WTC11 (cell line): ENCODE results near the gene COX10. TPM values are rescaled to one million over a fixed set of nuclear protein-coding genes. Genes with fewer than 3 reads are reported as not detected.

Experiments
- ATAC-seq: fragments of 200-7000 bp; cut with Tn5 transposase; 2 replicates; pipeline ENCODE4 v1.10.0; 2021; ENCODE audit warnings: mild to moderate bottlenecking, moderate library complexity
- Bru-seq: library from RNA; stranded (reverse); fragments of 400-500 nt; gene quantifications from one replicate; lab custom pipeline; 2021; lab: Mats Ljungman, UMichigan
- CTCF ChIA-PET: fragments of 300-600 bp; sonication (Branson Sonifier 250); formaldehyde crosslinking; loops from one replicate; lab custom pipeline; 2021; ENCODE audit warnings: antibody characterized with exemption; lab: Charles Lee
- POLR2A ChIA-PET: fragments of 350-600 bp; sonication (Branson Sonifier 250); formaldehyde crosslinking; loops from one replicate; lab custom pipeline; 2021; ENCODE audit warnings: antibody characterized with exemption; lab: Charles Lee
- DNase-seq: peaks from one replicate; pipeline ENCODE4 v3.0.0; 2021; ENCODE audit warnings: low spot score
- H3K27ac Mint-ChIP-seq: 2 replicates; pipeline ENCODE4 v1.8.0; 2021; ENCODE audit warnings: mixed read lengths
- H3K27me3 Mint-ChIP-seq: 2 replicates; pipeline ENCODE4 v1.8.0; 2021; ENCODE audit warnings: low read depth, mild to moderate bottlenecking, moderate library complexity, mixed read lengths
- H3K36me3 Mint-ChIP-seq: 2 replicates; pipeline ENCODE4 v1.8.0; 2021; ENCODE audit warnings: mixed read lengths
- H3K4me1 Mint-ChIP-seq: 2 replicates; pipeline ENCODE4 v1.8.0; 2022; ENCODE audit warnings: mixed read lengths
- H3K4me3 Mint-ChIP-seq: 2 replicates; pipeline ENCODE4 v1.8.0; 2021; ENCODE audit warnings: mild to moderate bottlenecking, moderate library complexity, mixed read lengths
- H3K9me3 Mint-ChIP-seq: 2 replicates; pipeline ENCODE4 v1.8.0; 2021; ENCODE audit warnings: mixed read lengths
- CBFB ChIP-seq: sonication (generic); formaldehyde crosslinking; IDR thresholded peaks from 2 replicates; pipeline ENCODE4 v1.8.1; 2022; ENCODE audit warnings: mild to moderate bottlenecking, low read depth, missing genetic modification reagents
- CREM ChIP-seq: sonication (generic); formaldehyde crosslinking; IDR thresholded peaks from 2 replicates; pipeline ENCODE4 v1.8.1; 2022; ENCODE audit warnings: mild to moderate bottlenecking, missing genetic modification reagents, moderate library complexity
- E2F5 ChIP-seq: sonication (generic); formaldehyde crosslinking; IDR thresholded peaks from 2 replicates; pipeline ENCODE4 v1.8.1; 2022; ENCODE audit warnings: mild to moderate bottlenecking, moderate library complexity, missing genetic modification reagents
- EMX1 ChIP-seq: fragments of 250-450 bp; sonication (Bioruptor Pico); IDR thresholded peaks from 2 replicates; pipeline ENCODE4 v1.8.0; 2021; ENCODE audit warnings: mild to moderate bottlenecking
- FOXK1 ChIP-seq: sonication (generic); formaldehyde crosslinking; IDR thresholded peaks from 2 replicates; pipeline ENCODE4 v1.8.0; 2022; ENCODE audit warnings: mild to moderate bottlenecking, moderate library complexity, missing genetic modification reagents
- HMGXB4 ChIP-seq: sonication (generic); formaldehyde crosslinking; IDR thresholded peaks from 2 replicates; pipeline ENCODE4 v1.8.1; 2023; ENCODE audit warnings: mild to moderate bottlenecking, moderate library complexity, missing genetic modification reagents
- NFE2L1 ChIP-seq: sonication (generic); formaldehyde crosslinking; IDR thresholded peaks from 2 replicates; pipeline ENCODE4 v1.8.1; 2023; ENCODE audit warnings: missing genetic modification reagents
- NR2C2 ChIP-seq: sonication (generic); formaldehyde crosslinking; IDR thresholded peaks from 2 replicates; pipeline ENCODE4 v1.8.0; 2022; ENCODE audit warnings: mild to moderate bottlenecking, missing genetic modification reagents
- RORB ChIP-seq: fragments of 250-450 bp; sonication (Bioruptor Pico); IDR thresholded peaks from 2 replicates; pipeline ENCODE4 v1.9.0; 2021; ENCODE audit warnings: mild to moderate bottlenecking
- SP1 ChIP-seq: sonication (generic); formaldehyde crosslinking; conservative IDR thresholded peaks from 2 replicates; pipeline ENCODE4 v1.8.1; 2022; ENCODE audit warnings: missing genetic modification reagents
- TEAD1 ChIP-seq: sonication (generic); formaldehyde crosslinking; IDR thresholded peaks from 2 replicates; pipeline ENCODE4 v1.8.0; 2022; ENCODE audit warnings: mild to moderate bottlenecking, missing genetic modification reagents
- TEAD4 ChIP-seq: sonication (generic); formaldehyde crosslinking; IDR thresholded peaks from 2 replicates; pipeline ENCODE4 v1.8.0; 2022; ENCODE audit warnings: mild to moderate bottlenecking, missing genetic modification reagents
- ZNF138 ChIP-seq: sonication (generic); formaldehyde crosslinking; conservative IDR thresholded peaks from 2 replicates; pipeline ENCODE4 v1.8.1; 2022; ENCODE audit warnings: mild to moderate bottlenecking, moderate library complexity, missing genetic modification reagents
- ZNF263 ChIP-seq: sonication (generic); formaldehyde crosslinking; IDR thresholded peaks from 2 replicates; pipeline ENCODE4 v1.8.1; 2022; ENCODE audit warnings: low read depth, mild to moderate bottlenecking, moderate library complexity, missing genetic modification reagents
- ZNF512 ChIP-seq: sonication (generic); formaldehyde crosslinking; IDR thresholded peaks from 2 replicates; pipeline ENCODE4 v1.8.1; 2022; ENCODE audit warnings: missing genetic modification reagents, borderline replicate concordance
- long read RNA-seq, 3 experiments: library from RNA in 1 of 3; library from capped mRNA in 1 of 3; library from polyadenylated mRNA in 1 of 3; unstranded in 2 of 3; stranded (forward) in 1 of 3; transcript quantifications; one replicate each; pipeline ENCODE4 v2.0.0, GENCODE V29; 2021
- total RNA-seq: library from RNA; stranded (reverse); gene quantifications from 3 replicates; pipeline ENCODE4 v1.2.3, GENCODE V29; 2021
- TF ChIP-seq, protein P1 (sequence below): sonication (generic); formaldehyde crosslinking; IDR thresholded peaks from 2 replicates; pipeline ENCODE4 v1.8.1; 2022; ENCODE audit warnings: low read depth, mild to moderate bottlenecking, moderate library complexity, missing genetic modification reagents, borderline replicate concordance
- TF ChIP-seq, protein P2 (sequence below): sonication (generic); formaldehyde crosslinking; IDR thresholded peaks from 2 replicates; pipeline ENCODE4 v1.8.0; 2022; ENCODE audit warnings: mild to moderate bottlenecking, missing genetic modification reagents
- TF ChIP-seq, protein P3 (sequence below): sonication (generic); formaldehyde crosslinking; IDR thresholded peaks from 2 replicates; pipeline ENCODE4 v1.8.1; 2022; ENCODE audit warnings: mild to moderate bottlenecking, missing genetic modification reagents, moderate library complexity, borderline replicate concordance
- TF ChIP-seq, protein P4 (sequence below): fragments of 250-450 bp; sonication (Bioruptor Pico); IDR thresholded peaks from 2 replicates; pipeline ENCODE4 v1.9.0; 2021; ENCODE audit warnings: mild to moderate bottlenecking, borderline replicate concordance
- TF ChIP-seq, protein P5 (sequence below): sonication (generic); formaldehyde crosslinking; IDR thresholded peaks from 2 replicates; pipeline ENCODE4 v1.8.1; 2023; ENCODE audit warnings: mild to moderate bottlenecking, missing genetic modification reagents

The COX10 gene
- total RNA-seq (16.7 to 22.0 TPM (median 16.9 TPM) in 3 replicates), Bru-seq, nascent RNA (percentile 80 among the genes with signal in this experiment)
- long read RNA-seq, experiment 1, transcript COX10-201 (7 exons, 2,873 nt) = major isoform, 159 of 183 reads
- long read RNA-seq, experiment 1, partial matches to known transcripts = 3 of 183 reads
- long read RNA-seq, experiment 1, other reads (novel, unspliced or antisense) = 19 of 183 reads
- long read RNA-seq, experiment 2, transcript COX10-201 (7 exons, 2,873 nt) = major isoform, 12 of 27 reads
- long read RNA-seq, experiment 2, partial matches to known transcripts = 2 of 27 reads
- long read RNA-seq, experiment 2, other reads (novel, unspliced or antisense) = 13 of 27 reads
- long read RNA-seq, experiment 3, transcript COX10-201 (7 exons, 2,873 nt) = major isoform, 13 of 29 reads
- long read RNA-seq, experiment 3, transcript COX10-202 (3 exons, 875 nt) = minor isoform, 6 of 29 reads
- long read RNA-seq, experiment 3, partial matches to known transcripts = 1 of 29 reads
- long read RNA-seq, experiment 3, other reads (novel, unspliced or antisense) = 9 of 29 reads

DNA sequence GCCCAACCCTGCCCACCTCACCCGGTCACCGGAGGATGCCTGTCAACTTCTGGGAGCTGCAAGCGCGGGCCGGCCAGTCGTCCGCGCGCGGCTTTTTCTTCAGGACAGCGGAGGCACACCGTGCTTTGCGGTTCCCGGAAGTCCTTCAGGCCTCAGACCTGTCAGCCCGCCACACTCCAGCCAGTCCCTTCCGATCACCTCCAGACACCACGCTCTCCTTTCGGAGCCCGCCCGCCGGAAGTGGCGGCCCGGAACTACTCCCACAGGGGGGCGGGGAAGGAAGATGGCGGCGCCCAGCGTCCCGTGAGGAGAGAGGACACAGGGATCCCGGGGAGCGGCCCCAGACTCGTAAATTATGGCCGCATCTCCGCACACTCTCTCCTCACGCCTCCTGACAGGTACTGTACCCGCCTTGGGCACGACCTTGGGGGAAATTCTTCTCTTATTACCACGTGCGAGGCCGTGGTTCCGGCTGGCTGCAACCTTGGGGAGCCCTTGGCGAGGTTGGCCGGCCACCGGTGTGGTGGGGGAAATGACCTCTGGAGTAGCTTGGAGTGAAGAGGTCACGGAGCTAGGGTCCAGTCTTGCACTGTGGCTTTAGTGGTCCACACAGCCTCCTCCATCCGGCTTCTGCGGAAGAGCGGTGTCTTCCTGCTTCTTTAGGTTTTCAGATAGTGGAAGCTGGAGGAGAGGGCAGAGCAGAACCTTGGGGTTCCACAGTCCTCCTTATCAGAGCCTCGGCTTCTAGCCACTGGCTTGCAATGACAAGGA lies at the start of gene COX10:
COX10 (plus strand) TSS at position 254 of the 771 bp plus-strand sequence; CDS start at position 356, 102 bp downstream.
- peak; percentile 87 for DNase-seq
- Mint-ChIP-seq H3K27ac (peak within 1 kb of the TSS; percentile 97), H3K36me3 (peaks cover 21% of the 10 kb centered on the region), H3K27me3 (no peaks in the 10 kb centered on the region; the same call in 1 of the 2 replicates), H3K4me3 (peak within 1 kb of the TSS; percentile 98), H3K9me3 (peaks cover 13% of the 10 kb centered on the region), H3K4me1 (peaks cover 23% of the 10 kb centered on the region)
- CTCF ChIA-PET = interaction anchor here (1.1 kb wide), 1 partner anchor 231 kb away, joined by 3 read pairs; the partner anchor contains the start of gene HS3ST3B1
- POLR2A ChIA-PET = no interaction called here
- peak; percentile 99 for ATAC-seq
- TF ChIP-seq TEAD4 (CRISPR knock-in tag) (no peak), HMGXB4 (no peak), SP1 (CRISPR knock-in tag) (peak; percentile 87), FOXK1 (CRISPR knock-in tag) (0 out of 2 replicates have a peak, but pooled peaks have one; percentile 60), CBFB (no peak), ZNF138 (CRISPR knock-in tag) (no peak), EMX1 (0 out of 2 replicates have a peak, but pooled peaks have one; percentile 30), NFE2L1 (CRISPR knock-in tag) (no peak), ZNF263 (CRISPR knock-in tag) (no peak), RORB (CRISPR knock-in tag) (no peak), ZNF512 (CRISPR knock-in tag) (no peak), E2F5 (CRISPR knock-in tag) (no peak), TEAD1 (no peak), CREM (CRISPR knock-in tag) (peak; percentile 86; the same call in 1 of the 2 replicates), NR2C2 (CRISPR knock-in tag) (0 out of 2 replicates have a peak, but pooled peaks have one; percentile 36)
- TF ChIP-seq, protein P1, sequence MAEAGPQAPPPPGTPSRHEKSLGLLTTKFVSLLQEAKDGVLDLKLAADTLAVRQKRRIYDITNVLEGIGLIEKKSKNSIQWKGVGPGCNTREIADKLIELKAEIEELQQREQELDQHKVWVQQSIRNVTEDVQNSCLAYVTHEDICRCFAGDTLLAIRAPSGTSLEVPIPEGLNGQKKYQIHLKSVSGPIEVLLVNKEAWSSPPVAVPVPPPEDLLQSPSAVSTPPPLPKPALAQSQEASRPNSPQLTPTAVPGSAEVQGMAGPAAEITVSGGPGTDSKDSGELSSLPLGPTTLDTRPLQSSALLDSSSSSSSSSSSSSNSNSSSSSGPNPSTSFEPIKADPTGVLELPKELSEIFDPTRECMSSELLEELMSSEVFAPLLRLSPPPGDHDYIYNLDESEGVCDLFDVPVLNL (CRISPR knock-in tag) = no peak
- TF ChIP-seq, protein P2, sequence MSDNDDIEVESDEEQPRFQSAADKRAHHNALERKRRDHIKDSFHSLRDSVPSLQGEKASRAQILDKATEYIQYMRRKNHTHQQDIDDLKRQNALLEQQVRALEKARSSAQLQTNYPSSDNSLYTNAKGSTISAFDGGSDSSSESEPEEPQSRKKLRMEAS = peak; percentile 86
- TF ChIP-seq, protein P3, sequence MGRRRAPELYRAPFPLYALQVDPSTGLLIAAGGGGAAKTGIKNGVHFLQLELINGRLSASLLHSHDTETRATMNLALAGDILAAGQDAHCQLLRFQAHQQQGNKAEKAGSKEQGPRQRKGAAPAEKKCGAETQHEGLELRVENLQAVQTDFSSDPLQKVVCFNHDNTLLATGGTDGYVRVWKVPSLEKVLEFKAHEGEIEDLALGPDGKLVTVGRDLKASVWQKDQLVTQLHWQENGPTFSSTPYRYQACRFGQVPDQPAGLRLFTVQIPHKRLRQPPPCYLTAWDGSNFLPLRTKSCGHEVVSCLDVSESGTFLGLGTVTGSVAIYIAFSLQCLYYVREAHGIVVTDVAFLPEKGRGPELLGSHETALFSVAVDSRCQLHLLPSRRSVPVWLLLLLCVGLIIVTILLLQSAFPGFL = no peak
- TF ChIP-seq, protein P4, sequence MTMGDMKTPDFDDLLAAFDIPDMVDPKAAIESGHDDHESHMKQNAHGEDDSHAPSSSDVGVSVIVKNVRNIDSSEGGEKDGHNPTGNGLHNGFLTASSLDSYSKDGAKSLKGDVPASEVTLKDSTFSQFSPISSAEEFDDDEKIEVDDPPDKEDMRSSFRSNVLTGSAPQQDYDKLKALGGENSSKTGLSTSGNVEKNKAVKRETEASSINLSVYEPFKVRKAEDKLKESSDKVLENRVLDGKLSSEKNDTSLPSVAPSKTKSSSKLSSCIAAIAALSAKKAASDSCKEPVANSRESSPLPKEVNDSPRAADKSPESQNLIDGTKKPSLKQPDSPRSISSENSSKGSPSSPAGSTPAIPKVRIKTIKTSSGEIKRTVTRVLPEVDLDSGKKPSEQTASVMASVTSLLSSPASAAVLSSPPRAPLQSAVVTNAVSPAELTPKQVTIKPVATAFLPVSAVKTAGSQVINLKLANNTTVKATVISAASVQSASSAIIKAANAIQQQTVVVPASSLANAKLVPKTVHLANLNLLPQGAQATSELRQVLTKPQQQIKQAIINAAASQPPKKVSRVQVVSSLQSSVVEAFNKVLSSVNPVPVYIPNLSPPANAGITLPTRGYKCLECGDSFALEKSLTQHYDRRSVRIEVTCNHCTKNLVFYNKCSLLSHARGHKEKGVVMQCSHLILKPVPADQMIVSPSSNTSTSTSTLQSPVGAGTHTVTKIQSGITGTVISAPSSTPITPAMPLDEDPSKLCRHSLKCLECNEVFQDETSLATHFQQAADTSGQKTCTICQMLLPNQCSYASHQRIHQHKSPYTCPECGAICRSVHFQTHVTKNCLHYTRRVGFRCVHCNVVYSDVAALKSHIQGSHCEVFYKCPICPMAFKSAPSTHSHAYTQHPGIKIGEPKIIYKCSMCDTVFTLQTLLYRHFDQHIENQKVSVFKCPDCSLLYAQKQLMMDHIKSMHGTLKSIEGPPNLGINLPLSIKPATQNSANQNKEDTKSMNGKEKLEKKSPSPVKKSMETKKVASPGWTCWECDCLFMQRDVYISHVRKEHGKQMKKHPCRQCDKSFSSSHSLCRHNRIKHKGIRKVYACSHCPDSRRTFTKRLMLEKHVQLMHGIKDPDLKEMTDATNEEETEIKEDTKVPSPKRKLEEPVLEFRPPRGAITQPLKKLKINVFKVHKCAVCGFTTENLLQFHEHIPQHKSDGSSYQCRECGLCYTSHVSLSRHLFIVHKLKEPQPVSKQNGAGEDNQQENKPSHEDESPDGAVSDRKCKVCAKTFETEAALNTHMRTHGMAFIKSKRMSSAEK (CRISPR knock-in tag) = no peak
- TF ChIP-seq, protein P5, sequence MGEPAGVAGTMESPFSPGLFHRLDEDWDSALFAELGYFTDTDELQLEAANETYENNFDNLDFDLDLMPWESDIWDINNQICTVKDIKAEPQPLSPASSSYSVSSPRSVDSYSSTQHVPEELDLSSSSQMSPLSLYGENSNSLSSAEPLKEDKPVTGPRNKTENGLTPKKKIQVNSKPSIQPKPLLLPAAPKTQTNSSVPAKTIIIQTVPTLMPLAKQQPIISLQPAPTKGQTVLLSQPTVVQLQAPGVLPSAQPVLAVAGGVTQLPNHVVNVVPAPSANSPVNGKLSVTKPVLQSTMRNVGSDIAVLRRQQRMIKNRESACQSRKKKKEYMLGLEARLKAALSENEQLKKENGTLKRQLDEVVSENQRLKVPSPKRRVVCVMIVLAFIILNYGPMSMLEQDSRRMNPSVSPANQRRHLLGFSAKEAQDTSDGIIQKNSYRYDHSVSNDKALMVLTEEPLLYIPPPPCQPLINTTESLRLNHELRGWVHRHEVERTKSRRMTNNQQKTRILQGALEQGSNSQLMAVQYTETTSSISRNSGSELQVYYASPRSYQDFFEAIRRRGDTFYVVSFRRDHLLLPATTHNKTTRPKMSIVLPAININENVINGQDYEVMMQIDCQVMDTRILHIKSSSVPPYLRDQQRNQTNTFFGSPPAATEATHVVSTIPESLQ (CRISPR knock-in tag) = no peak
